HG03135 (cell line): ENCODE results near the gene IP6K1.
"Not testable (repeated sequence)": the region's sequence is repeated elsewhere in the genome, so short reads cannot be mapped to it uniquely, and the experiment has no call there.

ENCODE experiments used
- ATAC-seq: cut with Tn5 transposase; IDR thresholded peaks from one replicate; pipeline ENCODE4 v1.9.1; 2021; ENCODE audit warnings: mild to moderate bottlenecking, moderate library complexity; ENCODE audit not compliant: unreplicated experiment

IP6K1 gene

GRCh38 chr3:49769926-49770325, 16.4 kb downstream of the IP6K1 start:
- no peak for ATAC-seq

- no peak for ATAC-seq
Observed at GRCh38 chr3:49769286-49769915, 16.9 kb downstream of the IP6K1 start.

- ATAC-seq, result no peak
Observed at GRCh38 chr3:49763981-49764380, 22.4 kb downstream of the IP6K1 start.

GRCh38 chr3:49761661-49762060, 24.7 kb downstream of the IP6K1 start:
- ATAC-seq, result no peak

- ATAC-seq, result no peak
Observed at GRCh38 chr3:49759226-49759625, 27.1 kb downstream of the IP6K1 start.

GRCh38 chr3:49757197-49757596, 29.1 kb downstream of the IP6K1 start:
- ATAC-seq, result no peak

- ATAC-seq, result no peak
Observed at GRCh38 chr3:49756036-49756435, 30.3 kb downstream of the IP6K1 start.

GRCh38 chr3:49754536-49754935, 31.8 kb downstream of the IP6K1 start:
- no peak for ATAC-seq

- ATAC-seq, result no peak
Observed at GRCh38 chr3:49751501-49751900, 34.8 kb downstream of the IP6K1 start.

GRCh38 chr3:49750056-49750455, 36.3 kb downstream of the IP6K1 start:
- no peak for ATAC-seq

GRCh38 chr3:49748874-49749273, 37.5 kb downstream of the IP6K1 start:
- not testable (repeated sequence) for ATAC-seq

- no peak for ATAC-seq
Observed at GRCh38 chr3:49747792-49748480, 38.4 kb downstream of the IP6K1 start.

GRCh38 chr3:49745986-49746385, 40.4 kb downstream of the IP6K1 start:
- ATAC-seq, result no peak

- no peak for ATAC-seq
Observed at GRCh38 chr3:49740427-49740826, 45.9 kb downstream of the IP6K1 start.

- no peak for ATAC-seq
Observed at GRCh38 chr3:49738067-49738713, 48.2 kb downstream of the IP6K1 start.

GRCh38 chr3:49734752-49735151, 51.6 kb downstream of the IP6K1 start:
- no peak for ATAC-seq

GRCh38 chr3:49733551-49733950, 52.8 kb downstream of the IP6K1 start:
- ATAC-seq, result no peak

GRCh38 chr3:49732597-49732996, 53.7 kb downstream of the IP6K1 start:
- ATAC-seq, result no peak

GRCh38 chr3:49729966-49730609, 56.3 kb downstream of the IP6K1 start:
- no peak for ATAC-seq

- no peak for ATAC-seq
Observed at GRCh38 chr3:49727924-49728361, 58.4 kb downstream of the IP6K1 start.

- ATAC-seq, result no peak
Observed at GRCh38 chr3:49727154-49727923, 59.0 kb downstream of the IP6K1 start.
